ENCODE measurements around the gene GZMB.
"Not testable (repeated sequence)": the region's sequence is repeated elsewhere in the genome, so short reads cannot be mapped to it uniquely, and the experiment has no call there.

The GZMB gene

DNA sequence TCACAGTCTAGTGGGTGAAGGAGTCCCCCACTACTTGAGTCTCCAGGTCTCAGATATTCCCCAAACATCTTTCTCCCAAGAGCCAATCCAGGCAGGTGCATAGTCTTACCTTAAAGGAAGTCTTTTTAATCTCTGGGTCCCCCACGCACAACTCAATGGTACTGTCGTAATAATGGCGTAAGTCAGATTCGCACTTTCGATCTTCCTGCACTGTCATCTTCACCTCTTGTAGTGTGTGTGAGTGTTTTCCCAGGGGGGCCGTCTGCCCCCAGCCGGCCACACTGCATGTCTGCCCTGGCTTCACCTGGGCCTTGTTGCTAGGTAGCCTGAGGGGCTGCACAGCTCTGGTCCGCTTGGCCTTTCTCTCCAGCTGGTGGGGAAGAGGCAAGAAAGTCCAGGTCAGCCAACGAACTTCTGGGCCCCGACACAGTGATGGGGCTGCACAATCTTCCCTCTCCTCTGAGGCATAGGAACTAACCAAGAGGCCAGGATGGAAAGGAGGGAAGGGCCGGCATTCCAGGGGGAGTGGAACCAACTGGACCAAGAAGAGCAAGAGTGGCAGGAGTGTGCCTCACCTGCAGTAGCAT, 2.1 kb downstream of the GZMB start:
- DNase-seq (ENCODE audit: low read depth in 2 of 2) = no peak

DNA sequence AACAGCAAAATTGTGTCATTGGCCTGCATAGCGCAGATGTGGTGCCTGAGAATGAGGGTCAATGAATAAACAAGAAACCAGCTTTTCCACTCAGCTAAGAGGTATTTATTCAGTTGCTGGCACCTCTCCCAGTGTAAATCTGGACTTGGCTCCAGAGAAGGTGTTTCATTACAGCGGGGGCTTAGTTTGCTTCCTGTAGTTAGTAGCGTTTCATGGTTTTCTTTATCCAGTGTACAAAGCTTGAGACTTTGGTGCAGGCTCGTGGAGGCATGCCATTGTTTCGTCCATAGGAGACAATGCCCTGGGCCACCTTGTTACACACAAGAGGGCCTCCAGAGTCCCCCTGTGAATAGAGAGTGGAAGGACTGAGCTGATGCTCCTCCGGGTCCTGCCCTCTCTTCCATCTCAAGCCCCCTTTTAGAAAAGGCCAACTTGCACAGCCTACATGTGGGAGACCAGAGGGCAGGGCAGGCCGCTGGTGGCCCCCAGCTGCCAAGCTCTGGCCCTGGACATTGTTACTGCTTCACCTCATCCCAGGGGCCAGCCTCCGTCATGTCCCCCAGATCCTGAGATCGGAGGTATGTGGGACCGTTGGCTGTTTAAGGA, 3.0 kb downstream of the GZMB start:
- DNase-seq (ENCODE audit: low read depth in 2 of 2) = no peak

GRCh38 chr14:24630087-24630871, 3.7 kb downstream of the GZMB start:
- no peak for DNase-seq (ENCODE audit: low read depth in 2 of 2)

DNA sequence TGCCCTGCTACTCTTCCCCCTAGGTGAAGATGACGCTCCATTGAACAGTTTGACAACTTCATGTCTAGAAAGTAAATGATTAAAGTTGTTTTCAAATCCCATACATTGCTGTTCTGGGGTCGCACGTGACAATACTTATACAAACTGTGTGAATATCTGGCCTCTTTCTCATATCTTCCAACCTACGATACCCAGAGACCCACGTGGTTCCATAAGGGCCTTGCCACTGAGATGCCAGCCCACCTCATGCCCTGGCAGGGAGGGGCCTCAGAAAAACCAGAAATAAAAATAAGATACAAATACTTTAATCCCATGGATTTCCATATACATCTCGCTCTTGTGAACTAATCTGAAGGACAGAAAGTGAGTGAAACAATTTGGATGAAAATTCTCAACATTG, 4.5 kb downstream of the GZMB start:
- DNase-seq (ENCODE audit: low read depth in 2 of 2) = no peak

- no peak for DNase-seq (ENCODE audit: low read depth in 2 of 2)
These were observed 20.2 kb downstream of the GZMB start for GRCh38 chr14:24613747-24614146.

GRCh38 chr14:24613241-24613640, 20.7 kb downstream of the GZMB start:
- no peak for DNase-seq (ENCODE audit: low read depth in 2 of 2)

- no peak for DNase-seq (ENCODE audit: low read depth in 2 of 2)
These were observed 21.8 kb downstream of the GZMB start for GRCh38 chr14:24612196-24612595.

GRCh38 chr14:24609655-24610344, 24.2 kb downstream of the GZMB start, which contains the start of gene GZMH:
Gene GZMH, minus strand, starts transcription at chr14:24609685. Its CDS starts 72 bp downstream, at chr14:24609613.
- no peak for DNase-seq (ENCODE audit: low read depth in 2 of 2)

DNA sequence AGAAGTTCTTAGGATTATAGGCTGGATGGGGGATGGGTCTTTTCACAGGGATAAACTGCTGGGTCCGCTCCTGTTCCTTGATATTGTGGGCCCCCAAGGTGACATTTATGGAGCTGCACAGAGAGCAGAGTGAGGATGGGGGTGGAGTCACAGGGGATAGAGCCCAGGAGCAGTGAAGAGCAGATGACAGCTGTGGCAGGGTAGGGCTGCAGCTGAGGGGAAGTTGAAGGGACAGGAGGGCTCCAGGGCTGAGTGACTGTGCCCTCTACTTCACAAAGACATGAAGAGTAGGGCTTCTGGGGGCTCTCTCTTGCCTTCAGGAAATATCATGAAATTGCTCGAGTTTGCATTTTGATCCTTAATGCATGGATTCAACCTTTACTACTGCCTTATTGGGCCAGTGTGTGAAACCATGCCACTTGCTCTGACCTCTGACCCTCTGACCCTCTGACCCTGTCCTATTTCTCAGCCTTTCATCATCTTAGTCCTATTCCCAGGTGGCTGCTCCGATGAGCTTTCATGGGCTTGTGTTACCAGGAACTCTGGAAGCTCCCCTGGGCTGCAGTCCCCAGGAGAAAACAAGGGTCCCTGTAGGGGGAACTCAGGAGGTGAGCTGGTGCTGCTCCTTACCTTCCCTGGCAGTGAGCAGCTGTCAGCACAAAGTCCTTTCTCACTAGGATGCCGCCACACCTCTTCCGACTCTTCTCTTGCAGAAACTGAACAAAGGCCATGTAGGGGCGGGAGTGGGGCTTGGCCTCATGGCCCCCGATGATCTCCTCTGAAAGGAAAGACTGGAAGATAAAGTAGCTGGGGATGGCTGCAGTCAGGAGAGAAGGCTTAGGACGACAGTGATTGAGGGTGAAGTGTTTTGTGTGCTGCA, 26.1 kb downstream of the GZMB start:
- DNase-seq (ENCODE audit: low read depth in 2 of 2) = no peak

- DNase-seq (ENCODE audit: low read depth in 2 of 2) = no peak
These were observed 26.9 kb downstream of the GZMB start for GRCh38 chr14:24607081-24607480.

- DNase-seq (ENCODE audit: low read depth in 2 of 2) = no peak
These were observed 27.7 kb downstream of the GZMB start for GRCh38 chr14:24606297-24606696.

DNA sequence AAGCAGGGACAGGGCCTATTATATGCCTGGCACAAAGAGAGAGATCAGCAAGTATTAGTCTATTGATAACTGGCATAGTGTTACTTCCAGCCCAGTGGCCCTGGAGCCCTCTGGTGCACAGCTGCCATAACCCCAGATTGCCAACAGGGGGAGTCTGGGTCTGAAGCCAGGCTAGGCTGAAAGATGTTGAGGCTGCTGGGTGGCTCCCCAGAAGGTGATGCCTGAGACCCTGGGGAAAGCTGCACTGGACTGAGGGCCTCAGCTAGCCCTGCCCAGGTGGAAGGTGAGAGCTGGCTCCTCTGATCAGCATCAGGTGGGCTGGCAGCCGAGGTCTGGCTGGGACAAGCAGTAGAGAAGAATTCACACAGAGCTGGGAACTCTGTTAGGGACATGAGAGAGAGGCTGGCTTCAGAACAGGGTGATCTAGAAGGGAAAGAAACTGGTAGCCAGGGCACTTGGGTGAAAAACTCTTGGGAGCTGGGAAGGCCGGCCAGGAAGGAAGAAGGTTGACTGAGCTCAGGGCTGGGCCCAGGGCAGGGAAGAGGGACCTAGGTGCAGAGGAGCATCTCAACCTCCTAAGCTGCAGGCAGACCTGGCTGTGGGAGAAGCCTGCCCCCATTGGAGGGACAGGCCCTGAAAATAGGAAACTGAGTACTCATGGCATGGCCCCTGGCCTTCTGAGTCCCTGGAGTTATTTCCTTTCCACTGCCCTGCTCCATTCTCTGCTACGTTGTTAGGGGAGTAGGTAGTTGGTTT, 28.4 kb downstream of the GZMB start:
- peak; percentile 54 to 57 for DNase-seq (ENCODE audit: low read depth in 2 of 2)

DNA sequence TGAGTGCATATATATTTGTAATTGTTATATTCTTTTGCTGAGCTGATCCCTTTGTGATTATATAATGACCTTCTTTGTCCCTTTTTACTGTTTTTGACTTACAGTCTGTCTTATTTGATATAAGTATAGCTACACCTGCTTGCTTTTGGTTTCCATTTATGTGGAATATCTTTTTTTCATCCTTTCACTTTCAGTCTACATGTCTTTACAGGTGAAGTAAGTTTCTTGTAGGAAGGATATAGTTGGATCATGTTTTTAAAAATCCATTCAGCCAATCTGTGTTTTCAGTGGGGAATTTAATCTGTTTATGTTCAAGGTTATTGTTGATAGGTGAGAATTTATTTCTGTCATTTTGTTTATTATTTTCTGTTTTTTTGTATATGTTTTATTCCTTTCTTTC, 36.6 kb downstream of the GZMB start:
- no peak for DNase-seq (ENCODE audit: low read depth in 2 of 2)

- no peak for DNase-seq (ENCODE audit: low read depth in 2 of 2)
These were observed 38.7 kb downstream of the GZMB start for GRCh38 chr14:24595073-24595808.

DNA sequence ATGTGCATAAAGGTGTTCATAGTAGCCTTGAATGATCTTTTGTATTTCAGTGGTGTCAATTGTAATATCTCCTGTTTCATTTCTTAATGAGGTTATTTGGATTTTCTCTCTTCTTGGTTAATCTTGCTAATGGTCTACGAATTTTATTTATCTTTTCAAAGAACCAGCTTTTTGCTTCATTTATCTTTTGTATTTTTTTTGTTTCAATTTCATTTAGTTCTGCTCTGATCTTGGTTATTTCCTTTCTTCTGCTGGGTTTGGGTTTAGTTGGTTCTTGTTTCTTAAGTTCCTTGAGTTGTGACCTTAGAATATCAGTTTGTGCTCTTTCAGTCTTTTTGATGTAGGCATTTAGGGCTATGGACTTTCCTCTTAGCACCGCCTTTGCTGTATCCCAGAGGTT, 43.0 kb downstream of the GZMB start:
- DNase-seq (ENCODE audit: low read depth in 2 of 2) = not testable (repeated sequence)

DNA sequence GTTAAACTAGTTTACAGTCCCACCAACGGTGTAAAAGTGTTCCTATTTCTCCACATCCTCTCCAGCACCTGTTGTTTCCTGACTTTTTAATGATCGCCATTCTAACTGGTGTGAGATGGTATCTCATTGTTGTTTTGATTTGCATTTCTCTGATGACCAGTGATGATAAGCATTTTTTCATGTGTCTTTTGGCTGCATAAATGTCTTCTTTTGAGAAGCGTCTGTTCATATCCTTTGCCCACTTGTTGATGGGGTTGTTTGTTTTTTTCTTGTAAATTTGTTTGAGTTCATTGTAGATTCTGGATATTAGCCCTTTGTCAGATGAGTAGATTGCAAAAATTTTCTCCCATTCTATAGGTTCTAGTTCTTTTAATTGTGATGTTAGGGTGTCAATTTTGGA, 49.6 kb downstream of the GZMB start:
- not testable (repeated sequence) for DNase-seq (ENCODE audit: low read depth in 2 of 2)

Data from stimulated activated CD4-positive, alpha-beta T cell treated with anti-CD3 and anti-CD28 coated beads, Interleukin-4, amount 100 ng/mL, for 48 hours (primary cell).